Caki2 (cell line): ENCODE results near the gene DNMT3A. TPM values are rescaled to one million over a fixed set of nuclear protein-coding genes. Genes with fewer than 3 reads are reported as not detected.
A peak's percentile ranks its signal among the peaks of the same experiment; 100 is the strongest.

Experiments
- DNase-seq: peaks from one replicate; pipeline ENCODE4 v3.0.0-alpha.2; 2015; ENCODE audit warnings: low read depth
- in situ Hi-C: cut with HindIII; loops from 2 replicates; pipeline ENCODE4 v1.10.0; 2016; ENCODE audit warnings: low sequenced_read_pairs, low pct_unique_long_range_greater_than_20kb, mixed read lengths
- total RNA-seq: library from RNA; depleted of rRNA; stranded (reverse); fragments of >200 nt; shearing (Covaris generic); gene quantifications from 2 replicates; pipeline ENCODE4 v1.2.3, GENCODE V29; 2014; ENCODE audit warnings: low replicate concordance

The DNMT3A gene
- total RNA-seq, 1 experiment from 2014 or later, result 4.9 TPM

GRCh38 chr2:25374827-25375226, 33.1 kb upstream of the DNMT3A start:
- in situ Hi-C loops, result no loop called here
- DNase-seq, result no peak

DNA sequence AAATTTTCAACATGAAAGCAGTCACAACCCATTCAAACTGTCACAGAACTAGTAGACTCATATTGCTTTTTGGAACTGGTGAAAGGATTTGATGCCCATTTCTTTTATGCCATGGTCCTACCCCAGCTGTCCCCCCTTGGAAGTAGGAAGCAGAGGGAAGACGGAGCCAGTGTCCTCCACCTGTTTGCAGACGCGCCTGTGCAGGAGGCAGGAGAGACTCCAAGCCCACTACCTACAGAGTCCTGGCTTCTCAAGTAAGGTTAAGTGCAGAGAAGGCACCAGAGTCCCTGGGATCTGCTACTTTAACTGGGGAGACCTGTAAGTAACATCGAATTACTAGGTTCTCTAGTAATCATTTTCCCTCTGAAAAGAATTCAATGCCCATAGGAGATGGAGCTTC, 32.7 kb upstream of the DNMT3A start:
- in situ Hi-C loops, result no loop called here
- no peak for DNase-seq

- in situ Hi-C loops, result no loop called here
- DNase-seq, result no peak
Measured at GRCh38 chr2:25373269-25373981, 31.7 kb upstream of the DNMT3A start.

DNA sequence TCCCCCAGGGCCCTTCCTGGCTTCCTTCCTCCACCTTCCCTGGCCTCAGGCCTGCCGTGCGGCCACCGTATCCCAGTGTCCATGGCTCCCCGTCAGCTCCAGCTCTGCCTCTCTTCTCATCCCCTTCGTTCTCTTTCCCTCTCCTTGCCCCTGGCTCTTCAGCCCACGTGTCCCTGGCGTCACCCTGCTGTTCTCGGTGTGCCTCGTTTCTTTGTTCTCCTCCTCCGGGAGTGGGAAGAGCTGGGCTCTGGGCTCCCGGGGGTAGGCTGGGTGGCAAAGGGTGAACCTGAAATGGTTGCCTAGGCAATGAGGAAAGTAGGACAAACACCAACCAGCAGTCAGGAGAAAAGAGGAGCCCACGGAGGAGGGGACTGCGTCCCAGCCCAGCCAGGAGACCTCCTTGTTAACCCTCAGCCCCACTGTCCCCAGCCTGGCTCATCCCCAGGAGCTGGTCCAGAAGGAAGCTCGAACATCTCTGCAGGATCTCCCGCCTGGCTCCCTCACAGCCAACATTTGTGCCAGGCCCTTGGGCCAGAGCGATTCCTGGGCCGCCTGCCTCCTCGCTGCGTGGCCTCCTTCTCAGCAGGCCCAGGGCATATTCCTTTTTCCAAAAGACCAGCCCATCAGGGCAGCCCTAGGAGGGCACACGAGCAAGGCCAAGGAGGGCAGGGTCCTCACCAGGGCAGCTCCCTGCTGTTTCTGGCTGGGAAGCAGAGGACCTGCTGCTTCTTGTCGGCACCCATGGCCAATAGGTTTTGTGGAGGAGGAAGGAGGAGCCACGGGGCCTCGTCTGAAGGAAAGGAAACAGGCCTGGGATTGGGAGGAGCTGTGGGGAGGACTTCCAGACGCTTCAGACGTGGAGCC, 30.9 kb upstream of the DNMT3A start:
- in situ Hi-C loops, result no loop called here
- no peak for DNase-seq

DNA sequence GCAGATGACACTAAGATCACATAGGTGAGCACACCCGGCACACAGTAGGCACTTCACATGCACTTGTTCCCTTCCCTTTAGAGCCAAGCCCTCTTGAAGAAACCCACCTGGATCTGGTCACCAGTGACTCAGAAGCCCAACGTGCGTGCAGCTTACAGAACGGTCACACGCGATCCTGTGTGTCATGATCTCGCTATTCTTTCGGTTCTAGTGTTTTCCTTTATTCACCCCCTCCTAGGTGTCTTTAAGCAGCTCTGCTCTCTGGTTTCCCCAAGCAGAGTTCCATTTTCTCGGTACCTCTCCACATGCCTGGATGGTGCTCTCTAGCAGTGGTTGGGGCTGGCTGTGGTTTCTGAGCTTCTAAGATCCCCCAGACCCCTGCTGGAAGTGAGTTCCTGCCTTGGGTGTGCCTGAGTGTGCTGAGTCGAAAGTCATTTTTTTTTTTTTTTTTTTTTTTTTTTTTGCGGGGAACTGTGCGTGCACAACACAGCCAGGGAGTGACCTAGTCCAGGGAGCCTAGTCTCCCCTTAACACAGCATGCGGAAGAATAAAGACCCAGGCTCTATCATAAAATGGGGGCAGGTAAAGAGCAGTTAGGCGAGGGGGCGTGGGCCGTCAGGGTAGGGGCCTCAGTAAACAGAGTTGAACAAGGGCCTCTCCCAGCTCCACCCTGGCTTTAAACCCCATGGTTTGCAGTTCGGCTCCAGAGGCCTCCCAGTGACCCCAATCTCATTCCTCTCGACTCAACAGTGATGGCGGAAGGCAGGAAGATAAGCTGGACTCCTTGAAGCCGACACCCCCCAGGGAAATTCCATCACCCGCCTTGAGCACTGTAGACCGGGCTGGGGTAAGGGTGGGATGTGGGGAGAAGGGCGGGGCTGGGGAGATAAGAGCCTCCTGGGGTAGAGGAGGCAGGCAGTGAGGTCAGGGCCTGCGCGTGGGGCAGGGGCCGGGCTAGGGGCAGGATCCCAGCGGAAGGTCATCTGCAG, 29.8 kb upstream of the DNMT3A start:
- DNase-seq, result no peak
- in situ Hi-C loops, result no loop called here

GRCh38 chr2:25369876-25370275, 28.2 kb upstream of the DNMT3A start:
- in situ Hi-C loops, result no loop called here
- DNase-seq, result no peak

- in situ Hi-C loops, result no loop called here
- DNase-seq, result no peak
Measured at GRCh38 chr2:25369439-25369838, 27.7 kb upstream of the DNMT3A start.

DNA sequence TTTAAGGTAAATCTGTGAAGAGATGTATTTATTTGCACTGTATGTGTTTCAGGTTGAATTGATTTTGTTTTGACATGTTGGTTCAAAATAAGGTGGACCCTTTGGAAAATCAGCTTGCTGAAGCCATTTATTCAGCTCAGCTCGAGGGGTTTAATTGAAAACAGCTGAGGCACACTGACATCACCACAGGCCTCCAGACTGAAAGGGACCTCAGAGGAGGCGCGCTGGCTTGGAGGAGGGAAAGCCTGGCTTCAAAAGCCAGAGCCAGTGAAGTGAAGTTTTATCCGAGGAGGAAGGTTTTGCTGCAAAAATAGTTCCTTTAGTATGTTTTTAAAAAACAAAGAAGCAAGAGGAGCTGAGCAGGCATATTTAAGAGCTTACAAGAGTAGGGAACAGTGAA, 26.9 kb upstream of the DNMT3A start:
- in situ Hi-C loops, result no loop called here
- no peak for DNase-seq

GRCh38 chr2:25367296-25367695, 25.6 kb upstream of the DNMT3A start:
- in situ Hi-C loops, result no loop called here
- DNase-seq, result no peak

DNA sequence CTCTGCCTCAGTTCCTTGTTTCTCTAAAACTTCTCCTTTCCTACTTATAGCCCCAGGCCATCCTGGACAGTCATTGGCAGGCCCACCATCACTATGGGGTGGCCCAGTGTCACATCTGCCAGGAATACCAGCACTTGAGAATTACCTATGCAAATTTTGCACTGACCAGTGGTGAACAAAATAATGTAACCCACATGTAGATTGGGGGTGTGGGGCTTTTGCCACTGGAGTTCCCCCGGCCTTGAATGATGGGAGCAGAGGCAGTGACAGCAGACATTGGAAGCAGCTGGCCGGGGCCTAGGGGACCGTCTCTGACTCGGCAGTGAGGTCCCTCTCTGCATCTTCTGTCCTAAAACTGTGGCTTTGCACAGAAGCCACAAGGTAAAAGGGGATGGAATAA, 24.9 kb upstream of the DNMT3A start:
- in situ Hi-C loops, result no loop called here
- no peak for DNase-seq

- DNase-seq, result no peak
- in situ Hi-C loops, result no loop called here
Measured at GRCh38 chr2:25365241-25365640, 23.5 kb upstream of the DNMT3A start.

DNA sequence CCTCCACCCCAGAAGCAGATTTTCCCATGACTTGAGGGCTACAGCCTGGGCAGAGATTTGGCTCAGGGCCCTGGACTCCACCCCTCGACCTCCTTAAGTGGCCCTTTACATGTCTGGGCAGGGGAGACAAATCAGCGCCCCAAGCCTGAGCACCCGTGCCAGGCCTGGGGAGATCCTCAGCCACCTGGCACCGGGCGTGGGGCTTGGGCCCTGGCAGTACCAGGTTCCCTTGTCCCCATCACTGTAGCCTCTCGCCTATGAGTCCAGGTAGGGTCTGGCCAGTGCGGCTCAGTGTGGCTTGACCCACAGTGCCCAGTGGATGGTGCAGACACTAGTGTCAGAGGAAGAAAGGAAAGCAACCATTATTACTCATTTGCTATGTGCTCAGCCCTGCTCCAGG, 22.0 kb upstream of the DNMT3A start:
- DNase-seq, result no peak
- in situ Hi-C loops, result no loop called here

DNA sequence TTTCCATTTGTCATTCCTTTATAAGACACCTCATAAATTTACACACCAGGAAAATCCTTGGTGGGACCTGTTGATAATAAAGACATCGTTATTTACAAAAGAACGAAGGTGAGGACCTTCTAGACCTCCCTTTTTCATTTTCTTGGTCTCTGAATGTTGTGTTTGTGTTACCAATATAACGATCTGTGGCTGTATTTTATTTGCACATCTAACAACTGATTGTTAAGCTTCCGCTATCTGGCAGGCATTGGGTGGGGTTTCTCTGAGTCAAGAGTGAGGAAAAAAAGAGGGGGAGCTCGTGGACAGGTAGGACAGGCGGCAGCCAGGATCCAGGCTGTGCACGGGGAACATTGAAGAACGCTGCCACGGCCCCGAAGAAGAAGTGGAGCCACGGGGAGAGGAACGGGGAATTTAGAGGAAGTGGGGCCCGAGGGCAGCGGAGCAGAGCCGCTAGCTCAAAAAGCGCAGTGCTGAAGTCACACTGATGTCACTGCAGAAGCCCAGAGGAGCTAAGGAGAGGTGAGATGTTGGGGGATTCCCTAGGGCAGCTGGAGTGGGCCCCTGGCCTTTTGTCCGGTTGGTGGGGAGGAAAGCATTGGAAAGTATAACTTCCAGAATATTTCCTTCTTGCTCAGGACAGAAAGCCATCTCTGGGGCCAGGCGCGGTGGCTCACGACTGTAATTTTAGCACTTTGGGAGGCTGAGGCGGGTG, 20.9 kb upstream of the DNMT3A start:
- no peak for DNase-seq
- in situ Hi-C loops, result no loop called here

DNA sequence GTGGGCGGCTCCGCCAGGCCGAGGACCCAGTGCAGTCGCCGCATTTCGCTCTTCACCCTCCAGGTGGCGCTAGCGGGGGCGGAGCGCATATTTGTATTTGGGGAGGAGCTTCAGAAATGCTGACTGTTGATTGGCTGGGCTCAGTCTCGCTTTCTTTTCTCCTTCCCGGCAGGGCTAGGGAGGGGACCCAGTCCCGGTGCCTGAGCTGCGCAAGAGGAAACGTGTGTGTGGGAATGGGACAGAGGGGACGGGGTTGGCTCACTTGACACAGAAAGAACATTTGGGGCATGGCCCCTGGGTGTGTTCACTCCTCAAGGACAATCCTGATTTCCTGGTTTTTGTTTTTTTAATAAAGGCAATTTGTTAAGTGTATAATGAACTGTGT, 20.3 kb upstream of the DNMT3A start:
- peak; percentile 93 for DNase-seq
- in situ Hi-C loops, result no loop called here

DNA sequence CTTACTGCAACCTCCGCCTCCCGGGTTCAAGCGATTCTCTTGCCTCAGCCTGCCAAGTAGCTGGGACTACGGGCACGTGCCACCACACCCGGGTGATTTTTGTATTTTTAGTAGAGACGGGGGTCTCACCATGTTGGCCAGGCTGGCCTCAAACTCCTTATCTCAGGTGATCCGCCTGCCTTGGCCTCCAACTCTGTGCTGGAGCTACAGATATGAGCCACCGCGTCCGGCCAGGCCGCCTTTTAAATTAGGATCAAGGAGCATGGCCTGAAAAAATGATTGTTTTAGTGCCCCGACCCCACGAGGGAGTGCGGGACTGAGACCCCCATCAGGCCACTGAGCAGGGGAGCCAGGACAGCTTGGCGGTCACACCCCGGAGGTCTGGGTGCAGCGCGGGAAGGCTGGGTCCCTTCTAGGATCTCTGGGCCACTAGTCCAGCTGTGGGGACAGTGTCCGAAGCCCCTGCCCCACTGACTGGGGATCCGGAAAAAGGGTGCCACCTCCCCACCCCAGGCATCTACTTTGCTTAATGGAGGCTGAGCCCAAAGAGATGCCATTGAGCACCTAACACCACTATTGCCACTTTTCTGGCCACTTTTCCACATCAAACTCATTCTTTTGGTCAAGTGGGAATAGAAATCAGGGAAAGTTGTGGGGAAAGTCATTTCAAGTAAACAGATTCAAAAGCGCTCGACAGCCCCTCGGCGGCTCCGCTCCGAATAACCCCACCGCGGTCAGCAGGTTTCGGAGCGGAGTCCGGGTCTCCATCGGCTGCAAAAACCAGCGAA, 19.7 kb upstream of the DNMT3A start:
- in situ Hi-C loops, result no loop called here
- no peak for DNase-seq

- DNase-seq, result no peak
- in situ Hi-C loops, result no loop called here
Measured at GRCh38 chr2:25358836-25359235, 17.1 kb upstream of the DNMT3A start.

GRCh38 chr2:25358249-25358815, 16.6 kb upstream of the DNMT3A start:
- in situ Hi-C loops, result no loop called here
- no peak for DNase-seq
